GM19455 (cell line): Measurements from ENCODE around the gene KCNJ6.

ENCODE experiments used
- ATAC-seq: cut with Tn5 transposase; IDR thresholded peaks from one replicate; pipeline ENCODE4 v1.9.1; 2021; ENCODE audit not compliant: unreplicated experiment

Gene KCNJ6

DNA sequence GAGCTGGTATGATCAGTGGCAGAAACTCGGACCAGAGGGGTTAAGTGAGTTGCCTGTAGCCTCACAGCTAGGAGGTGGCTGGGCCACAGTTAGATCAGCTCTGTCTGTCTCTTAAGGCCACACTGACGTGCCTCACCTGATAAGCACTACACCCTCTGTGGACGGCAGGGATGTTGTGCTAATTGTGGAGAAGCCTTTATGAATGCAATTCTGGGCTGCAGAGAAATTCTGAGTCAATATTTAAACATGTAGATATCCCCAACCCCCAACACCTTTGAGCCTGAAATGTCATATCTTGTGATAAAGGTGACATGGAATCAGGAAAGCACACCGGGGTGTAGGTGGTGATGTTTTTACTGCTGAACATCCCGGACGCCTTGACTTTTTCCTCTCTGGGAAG lies 88.3 kb downstream of the KCNJ6 start:
- no peak for ATAC-seq

DNA sequence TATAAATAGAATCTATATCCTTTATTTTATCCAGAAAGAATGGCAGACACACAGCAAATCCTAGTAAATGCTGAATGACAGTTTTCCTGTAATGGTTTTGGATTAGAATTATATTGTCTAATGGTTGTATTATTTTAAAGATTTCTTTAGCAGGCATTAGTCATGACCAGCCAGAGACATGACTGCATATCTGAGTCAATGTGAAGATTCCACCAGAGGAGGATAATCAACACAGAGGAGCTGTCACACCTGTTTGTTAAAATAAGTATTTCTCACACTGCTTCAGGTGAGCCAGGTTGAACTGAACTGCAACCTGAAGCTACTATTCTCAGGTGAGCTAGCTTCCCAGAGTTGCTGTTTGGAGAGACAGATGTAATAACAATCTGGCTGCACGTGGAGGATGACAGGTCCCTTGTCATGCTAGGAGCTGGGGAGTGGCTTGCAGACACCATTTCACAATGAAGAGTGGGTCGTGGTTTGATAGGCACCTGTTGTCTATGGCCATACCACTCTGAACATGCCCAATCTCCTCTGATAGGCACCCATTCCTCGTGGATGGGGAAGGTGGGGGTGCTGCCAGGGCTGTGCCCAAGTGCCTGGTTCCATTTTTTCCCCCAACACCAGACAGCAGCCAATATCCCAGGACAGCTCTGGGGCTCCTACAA lies 94.3 kb downstream of the KCNJ6 start:
- no peak for ATAC-seq

- ATAC-seq: no peak
Observed at GRCh38 chr21:37821092-37821491, 95.2 kb downstream of the KCNJ6 start.

- ATAC-seq: no peak
Observed at GRCh38 chr21:37819372-37819771, 96.9 kb downstream of the KCNJ6 start.

GRCh38 chr21:37817242-37817641 lies 99.0 kb downstream of the KCNJ6 start:
- no peak for ATAC-seq

GRCh38 chr21:37815893-37816292 lies 100.4 kb downstream of the KCNJ6 start:
- no peak for ATAC-seq

- ATAC-seq: no peak
Observed at GRCh38 chr21:37811711-37812110, 104.5 kb downstream of the KCNJ6 start.

GRCh38 chr21:37808261-37808660 lies 108.0 kb downstream of the KCNJ6 start:
- ATAC-seq: no peak

DNA sequence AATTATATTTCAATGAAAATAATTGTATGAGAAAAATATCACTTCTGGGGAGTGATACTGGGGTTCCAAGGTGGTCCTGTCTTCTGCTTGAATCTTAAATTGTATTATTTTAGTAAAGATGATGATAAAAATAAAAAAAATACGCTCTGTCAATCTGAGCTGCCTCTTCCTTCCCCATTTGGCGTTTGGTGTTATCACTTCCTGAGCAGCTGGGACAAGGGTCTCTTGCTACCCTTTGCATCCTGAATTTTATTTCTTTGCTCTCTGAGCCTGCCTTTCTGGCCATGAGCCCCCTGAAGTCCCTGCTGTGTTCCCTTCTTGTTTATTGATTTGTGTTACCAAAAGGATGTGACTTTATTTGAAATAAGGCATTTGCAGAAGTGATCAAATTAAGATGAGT lies 111.0 kb downstream of the KCNJ6 start:
- ATAC-seq: no peak

DNA sequence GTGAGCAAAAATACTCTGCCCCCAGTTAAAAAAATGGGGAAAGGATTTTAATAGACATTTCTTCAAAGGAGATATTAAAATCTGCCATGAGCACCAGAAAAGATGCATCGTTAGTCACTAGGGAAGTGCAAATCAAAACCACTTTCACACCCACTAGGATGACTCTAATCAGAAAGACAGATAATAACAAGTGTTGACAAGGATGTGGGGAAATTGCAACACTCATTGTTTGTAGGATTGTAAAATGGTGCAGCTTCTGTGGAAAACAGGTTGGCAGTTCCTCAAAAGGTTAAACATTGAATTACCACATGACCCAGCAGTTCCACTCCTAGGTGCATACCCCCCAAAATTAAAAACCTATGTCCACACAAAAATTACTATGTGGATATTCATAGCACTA lies 112.3 kb downstream of the KCNJ6 start:
- no peak for ATAC-seq

DNA sequence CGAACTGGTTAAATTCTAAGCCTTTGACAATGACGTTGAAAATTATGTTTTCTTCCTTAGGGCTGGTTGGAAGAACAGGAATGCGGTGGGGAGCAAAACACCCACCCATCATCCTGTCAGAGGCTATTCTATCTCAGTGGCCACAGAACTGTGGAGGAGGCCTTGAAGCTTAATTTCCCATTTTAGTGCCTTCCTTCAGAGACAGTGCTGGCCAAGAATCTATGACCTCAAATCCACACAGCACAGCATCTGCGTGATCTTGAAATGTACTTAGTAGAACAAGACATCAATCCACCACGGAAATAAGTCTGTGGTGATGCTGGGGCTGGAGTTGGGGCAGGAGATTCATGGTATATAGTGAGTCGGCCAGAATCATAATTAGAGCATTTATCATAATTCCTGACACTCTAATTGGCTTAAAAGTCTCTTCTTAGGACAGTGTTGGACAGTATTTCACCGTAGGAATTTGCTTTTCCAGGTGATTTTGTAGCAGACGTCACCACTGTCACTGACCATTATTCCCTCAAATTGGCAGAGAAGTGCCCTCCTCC lies 113.1 kb downstream of the KCNJ6 start:
- ATAC-seq: no peak

DNA sequence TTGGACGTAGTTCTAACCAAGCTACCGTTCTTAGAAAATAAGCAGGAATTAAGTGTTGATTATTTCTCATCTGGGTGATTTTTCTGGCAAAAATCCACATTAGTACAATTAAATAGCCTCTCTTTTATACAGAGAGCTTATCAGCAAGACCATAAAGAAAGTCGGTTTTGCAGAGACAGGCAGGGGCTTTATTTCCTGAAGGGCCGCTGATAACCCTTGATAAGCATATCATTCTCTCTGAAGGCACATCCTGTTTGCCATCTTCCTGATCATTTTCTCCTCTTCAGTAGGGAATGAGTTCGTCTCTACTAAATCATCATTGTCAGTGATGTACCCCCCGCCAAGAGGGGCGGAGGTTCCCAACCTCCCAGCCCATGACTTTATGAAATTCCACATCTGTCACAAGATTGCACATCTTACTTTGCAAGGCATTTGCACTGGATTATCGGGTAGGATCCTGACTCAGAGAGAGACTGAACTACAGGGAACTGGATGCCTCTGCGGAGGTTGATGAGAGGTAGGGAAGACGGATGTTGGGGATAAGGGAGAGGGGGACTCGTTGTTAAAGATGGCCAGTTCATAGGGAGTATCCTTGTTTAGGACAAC lies 115.7 kb downstream of the KCNJ6 start:
- ATAC-seq: no peak

- no peak for ATAC-seq
Observed at GRCh38 chr21:37800057-37800455, 116.2 kb downstream of the KCNJ6 start.

DNA sequence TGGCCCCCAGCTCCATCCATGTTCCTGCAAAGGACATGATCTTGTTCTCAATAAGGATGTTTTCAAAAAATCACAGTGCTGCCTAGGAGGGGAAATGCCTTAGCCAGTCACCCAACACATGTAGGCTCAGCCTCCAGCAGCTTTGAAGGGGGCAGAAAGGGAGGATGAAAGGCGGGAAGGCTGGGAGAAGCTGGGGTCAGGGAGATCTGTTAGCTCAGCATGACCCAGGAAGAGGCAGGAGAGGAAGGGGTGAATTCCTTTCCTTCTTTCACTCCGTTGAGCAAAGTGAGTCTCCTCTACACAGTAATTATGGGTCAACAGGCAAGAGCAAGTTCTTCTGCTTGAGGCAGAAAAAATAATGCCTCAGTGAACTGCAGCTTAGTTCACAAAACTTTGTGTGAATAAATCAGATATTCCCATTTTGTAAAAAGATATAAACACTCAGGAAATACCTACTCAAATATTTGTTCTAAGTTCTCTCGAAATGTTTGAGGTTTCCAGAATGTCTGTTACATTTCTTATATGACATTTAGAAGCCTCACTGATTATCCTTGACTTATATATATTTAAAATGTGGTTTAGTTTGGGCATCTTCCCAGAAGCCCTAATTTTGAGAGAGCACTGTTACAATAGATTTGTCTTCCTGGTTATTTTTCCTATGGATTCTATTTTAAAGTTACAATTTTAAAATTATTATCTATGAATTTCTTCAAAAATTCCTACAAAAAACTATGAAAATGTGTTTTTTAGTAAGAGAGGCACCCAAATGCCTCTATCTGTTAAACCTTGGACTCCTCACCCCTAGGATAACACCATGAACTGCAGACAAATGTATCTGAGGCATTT lies 116.8 kb downstream of the KCNJ6 start:
- no peak for ATAC-seq

- ATAC-seq: no peak
Observed at GRCh38 chr21:37797403-37797802, 118.9 kb downstream of the KCNJ6 start.

GRCh38 chr21:37796011-37796410 lies 120.2 kb downstream of the KCNJ6 start:
- ATAC-seq: no peak

- no peak for ATAC-seq
Observed at GRCh38 chr21:37793660-37794059, 122.6 kb downstream of the KCNJ6 start.

- no peak for ATAC-seq
Observed at GRCh38 chr21:37792046-37792445, 124.2 kb downstream of the KCNJ6 start.

DNA sequence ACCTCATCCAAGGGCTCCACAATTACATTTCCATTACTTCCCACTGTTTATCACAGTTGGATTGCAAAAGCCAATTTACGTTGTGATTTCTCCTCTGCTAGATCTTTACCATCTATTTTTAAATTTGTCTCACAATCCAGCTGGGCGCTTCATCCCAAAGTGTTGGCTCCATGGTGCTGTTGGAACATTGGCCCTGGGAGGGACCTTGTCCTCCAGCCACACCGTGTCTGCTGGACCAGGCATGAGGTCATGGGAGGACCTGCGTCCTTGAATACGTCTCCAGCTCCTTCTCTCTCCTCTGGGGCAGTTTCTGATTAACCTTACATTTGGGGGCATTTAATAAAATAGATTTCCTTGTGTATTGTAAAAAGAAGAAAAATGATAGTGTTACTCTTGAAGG lies 125.4 kb downstream of the KCNJ6 start:
- ATAC-seq: no peak

- ATAC-seq: no peak
Observed at GRCh38 chr21:37788503-37788902, 127.8 kb downstream of the KCNJ6 start.

DNA sequence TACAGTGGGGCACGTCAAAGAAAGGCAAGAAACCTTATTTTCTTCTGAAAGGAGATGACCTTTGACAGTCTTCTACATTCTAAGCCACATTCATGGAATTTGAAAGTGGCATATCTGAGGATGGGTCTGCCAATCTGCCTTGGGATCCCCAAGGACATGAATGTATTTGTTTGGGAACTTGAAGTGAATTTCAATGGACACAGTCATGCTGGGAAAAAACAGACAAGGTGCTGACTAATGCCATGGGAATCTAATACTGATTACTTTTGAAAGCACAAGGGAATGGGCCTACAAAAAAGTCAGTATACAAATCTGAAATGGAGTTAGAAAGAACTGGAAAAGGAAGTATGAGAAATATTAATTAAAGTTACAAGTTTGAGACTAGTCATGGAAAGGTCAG lies 128.8 kb downstream of the KCNJ6 start:
- no peak for ATAC-seq
